ENCODE measurements around the gene CDH4.

DNA sequence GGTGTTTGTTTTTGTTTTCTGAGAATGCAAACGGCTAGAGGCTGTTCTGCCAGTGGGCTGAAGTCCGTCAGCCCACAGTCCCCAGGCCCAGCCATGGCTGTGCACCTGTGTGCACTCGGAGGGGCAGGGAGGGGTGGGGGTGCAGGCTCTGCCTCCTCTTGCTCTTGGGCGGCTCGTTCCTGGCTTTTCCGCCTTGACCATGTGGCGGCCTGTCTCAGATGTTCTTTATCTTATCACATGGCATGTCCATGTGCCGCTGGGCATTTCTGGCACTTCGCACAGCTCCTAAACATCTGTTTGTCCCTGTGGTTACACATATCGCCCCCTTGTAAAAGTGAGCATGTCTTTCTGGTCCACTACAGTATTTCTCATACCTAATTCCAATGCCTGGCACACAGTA lies 137.0 kb downstream of the CDH4 start:
- no peak for TF ChIP-seq POLR2AphosphoS5 (IDR thresholded peaks at IDR 0.05; ENCODE audit: low read depth, low read length)
- TF ChIP-seq, protein P1, sequence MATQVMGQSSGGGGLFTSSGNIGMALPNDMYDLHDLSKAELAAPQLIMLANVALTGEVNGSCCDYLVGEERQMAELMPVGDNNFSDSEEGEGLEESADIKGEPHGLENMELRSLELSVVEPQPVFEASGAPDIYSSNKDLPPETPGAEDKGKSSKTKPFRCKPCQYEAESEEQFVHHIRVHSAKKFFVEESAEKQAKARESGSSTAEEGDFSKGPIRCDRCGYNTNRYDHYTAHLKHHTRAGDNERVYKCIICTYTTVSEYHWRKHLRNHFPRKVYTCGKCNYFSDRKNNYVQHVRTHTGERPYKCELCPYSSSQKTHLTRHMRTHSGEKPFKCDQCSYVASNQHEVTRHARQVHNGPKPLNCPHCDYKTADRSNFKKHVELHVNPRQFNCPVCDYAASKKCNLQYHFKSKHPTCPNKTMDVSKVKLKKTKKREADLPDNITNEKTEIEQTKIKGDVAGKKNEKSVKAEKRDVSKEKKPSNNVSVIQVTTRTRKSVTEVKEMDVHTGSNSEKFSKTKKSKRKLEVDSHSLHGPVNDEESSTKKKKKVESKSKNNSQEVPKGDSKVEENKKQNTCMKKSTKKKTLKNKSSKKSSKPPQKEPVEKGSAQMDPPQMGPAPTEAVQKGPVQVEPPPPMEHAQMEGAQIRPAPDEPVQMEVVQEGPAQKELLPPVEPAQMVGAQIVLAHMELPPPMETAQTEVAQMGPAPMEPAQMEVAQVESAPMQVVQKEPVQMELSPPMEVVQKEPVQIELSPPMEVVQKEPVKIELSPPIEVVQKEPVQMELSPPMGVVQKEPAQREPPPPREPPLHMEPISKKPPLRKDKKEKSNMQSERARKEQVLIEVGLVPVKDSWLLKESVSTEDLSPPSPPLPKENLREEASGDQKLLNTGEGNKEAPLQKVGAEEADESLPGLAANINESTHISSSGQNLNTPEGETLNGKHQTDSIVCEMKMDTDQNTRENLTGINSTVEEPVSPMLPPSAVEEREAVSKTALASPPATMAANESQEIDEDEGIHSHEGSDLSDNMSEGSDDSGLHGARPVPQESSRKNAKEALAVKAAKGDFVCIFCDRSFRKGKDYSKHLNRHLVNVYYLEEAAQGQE (IDR thresholded peaks at IDR 0.05; ENCODE audit: insufficient read depth in 1 of 2, low read depth in 2 of 2, low read length in 2 of 2), result no peak
- TF ChIP-seq TAF1 (IDR thresholded peaks at IDR 0.05; ENCODE audit: borderline replicate concordance, insufficient read depth, low read length), result no peak
- no peak for TF ChIP-seq SIN3A (IDR thresholded peaks at IDR 0.05; ENCODE audit: borderline replicate concordance, insufficient read depth, low read length)
- no peak for TF ChIP-seq FOXP2 (optimal IDR thresholded peaks at IDR 0.05; ENCODE audit: borderline replicate concordance, extremely low read depth, extremely low read length, insufficient read depth)

Data from PFSK-1 (cell line).